Esophagus squamous epithelium (tissue), 4 donors: ENCODE results near the gene SURF2.

Experiments used
- CTCF ChIP-seq, 6 experiments: fragments of 450-650 bp in 4 of 6; fragments of 200-600 bp in 2 of 6; sonication (generic) in 2 of 6; IDR thresholded peaks; one replicate each; pipeline ENCODE4 v1.5.1; 2016 to 2019; ENCODE audit warnings: antibody characterized with exemption in 6 of 6, mild to moderate bottlenecking in 4 of 6, moderate library complexity in 4 of 6
- POLR2A ChIP-seq, 4 donors: fragments of 450-650 bp; IDR thresholded peaks; one replicate each; pipeline ENCODE4 v1.6.1; 2017; ENCODE audit warnings: antibody characterized with exemption in 4 of 4, mild to moderate bottlenecking in 4 of 4, moderate library complexity in 3 of 4

GRCh38 chr9:133333566-133333965 lies 22.8 kb upstream of the SURF2 start:
- TF ChIP-seq POLR2A (IDR thresholded peaks at IDR 0.05) (no peak), CTCF (IDR thresholded peaks at IDR 0.05) (no peak)
